ENCODE results near the gene SNHG17.
"Not testable (repeated sequence)": the region's sequence is repeated elsewhere in the genome, so short reads cannot be mapped to it uniquely, and the experiment has no call there.

Gene SNHG17

DNA sequence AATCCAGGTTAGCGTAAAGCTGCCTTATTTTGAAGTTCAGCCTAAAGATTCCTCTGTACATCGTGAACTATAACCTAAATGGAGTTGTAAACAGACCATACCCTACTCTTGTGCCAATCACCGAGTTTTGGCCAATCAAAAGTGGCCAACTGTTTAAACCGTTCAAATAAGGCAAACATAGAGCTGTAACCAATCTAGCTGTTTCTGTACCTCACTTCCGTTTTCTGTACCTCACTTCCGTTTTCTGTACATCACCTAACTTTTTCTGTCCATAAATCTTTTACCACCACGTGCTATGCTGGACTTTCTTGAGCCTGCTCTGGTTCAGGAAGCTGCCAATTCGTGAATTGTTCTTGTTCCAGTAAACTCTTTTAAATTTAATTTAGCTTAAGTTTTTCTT, 49.1 kb downstream of the SNHG17 start:
- no peak overlapping the region for H3K27ac ChIP-seq
- TF ChIP-seq ZFX (IDR thresholded peaks at IDR 0.05) = no peak

DNA sequence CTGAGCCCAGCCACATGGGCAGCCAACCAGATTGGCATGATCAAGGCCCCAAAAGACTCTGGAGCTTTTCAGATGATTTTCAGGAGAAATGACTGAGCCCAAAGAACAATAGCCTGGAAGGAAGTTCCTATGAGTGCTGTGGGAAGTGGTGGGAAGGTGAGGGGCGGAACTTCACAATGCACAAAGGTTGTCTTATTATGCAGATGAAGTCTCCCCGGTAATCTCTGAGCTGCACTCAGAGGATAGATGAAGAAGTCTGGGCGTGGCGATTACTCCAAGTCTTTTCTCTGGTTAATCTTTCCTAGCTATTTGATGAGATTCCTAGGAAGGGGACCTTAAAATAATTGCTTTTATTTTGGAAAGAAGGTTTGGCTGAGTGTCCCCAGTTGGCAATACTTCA, 52.0 kb downstream of the SNHG17 start:
- no peak overlapping the region for H3K27ac ChIP-seq
- TF ChIP-seq, protein P1, sequence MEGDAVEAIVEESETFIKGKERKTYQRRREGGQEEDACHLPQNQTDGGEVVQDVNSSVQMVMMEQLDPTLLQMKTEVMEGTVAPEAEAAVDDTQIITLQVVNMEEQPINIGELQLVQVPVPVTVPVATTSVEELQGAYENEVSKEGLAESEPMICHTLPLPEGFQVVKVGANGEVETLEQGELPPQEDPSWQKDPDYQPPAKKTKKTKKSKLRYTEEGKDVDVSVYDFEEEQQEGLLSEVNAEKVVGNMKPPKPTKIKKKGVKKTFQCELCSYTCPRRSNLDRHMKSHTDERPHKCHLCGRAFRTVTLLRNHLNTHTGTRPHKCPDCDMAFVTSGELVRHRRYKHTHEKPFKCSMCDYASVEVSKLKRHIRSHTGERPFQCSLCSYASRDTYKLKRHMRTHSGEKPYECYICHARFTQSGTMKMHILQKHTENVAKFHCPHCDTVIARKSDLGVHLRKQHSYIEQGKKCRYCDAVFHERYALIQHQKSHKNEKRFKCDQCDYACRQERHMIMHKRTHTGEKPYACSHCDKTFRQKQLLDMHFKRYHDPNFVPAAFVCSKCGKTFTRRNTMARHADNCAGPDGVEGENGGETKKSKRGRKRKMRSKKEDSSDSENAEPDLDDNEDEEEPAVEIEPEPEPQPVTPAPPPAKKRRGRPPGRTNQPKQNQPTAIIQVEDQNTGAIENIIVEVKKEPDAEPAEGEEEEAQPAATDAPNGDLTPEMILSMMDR (conservative IDR thresholded peaks at IDR 0.05) = no peak
- no peak for TF ChIP-seq ZFX (IDR thresholded peaks at IDR 0.05)

DNA sequence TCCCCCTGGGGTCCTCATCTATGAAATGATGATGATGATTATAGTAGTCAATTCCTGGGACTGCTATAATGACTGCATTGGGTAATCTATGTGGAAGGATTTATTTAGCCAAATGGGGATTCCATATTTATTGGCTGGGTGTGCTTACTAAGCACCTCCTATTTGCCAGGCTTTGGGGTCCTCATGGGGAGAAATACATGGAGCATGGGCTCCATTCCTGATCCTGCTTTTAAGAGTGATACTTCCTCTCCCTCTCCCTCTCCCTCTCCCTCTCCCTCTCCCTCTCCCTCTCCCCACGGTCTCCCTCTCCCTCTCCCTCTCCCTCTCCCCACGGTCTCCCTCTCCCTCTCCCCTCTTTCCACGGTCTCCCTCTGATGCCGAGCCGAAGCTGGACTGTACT, 57.3 kb downstream of the SNHG17 start:
- not testable (repeated sequence) for H3K27ac ChIP-seq

DNA sequence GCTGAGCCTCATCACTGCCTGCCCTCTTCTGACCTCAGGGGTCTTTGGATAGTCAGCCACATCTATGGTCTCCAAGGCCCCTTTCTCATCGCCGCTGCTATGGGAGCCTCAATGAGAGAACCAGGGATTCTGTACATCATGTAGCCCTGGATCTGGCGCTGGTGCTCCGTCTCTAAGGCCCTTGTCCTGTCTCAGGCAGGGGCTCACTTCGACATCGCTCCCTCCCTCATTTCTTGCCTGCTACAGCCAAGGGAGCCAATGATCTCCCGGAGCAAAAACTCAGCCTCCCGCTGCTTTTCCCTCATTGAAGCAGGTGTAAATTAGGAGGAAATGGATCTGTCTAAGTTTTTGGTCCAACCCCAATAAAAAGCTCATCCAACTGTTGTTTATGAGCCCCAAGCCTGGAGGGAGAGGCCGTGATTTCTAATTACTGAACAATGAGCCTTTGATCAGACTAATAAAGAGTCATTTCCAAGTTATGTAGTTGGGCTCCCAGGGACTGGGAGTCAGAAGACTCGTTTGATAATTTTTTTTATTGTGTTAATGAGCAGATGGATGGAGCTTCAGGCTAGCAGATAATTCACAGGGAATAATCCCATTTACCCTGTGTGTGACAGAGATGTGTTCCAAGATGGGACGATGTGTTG, 58.0 kb downstream of the SNHG17 start:
- no peak for TF ChIP-seq ZFX (IDR thresholded peaks at IDR 0.05)
- TF ChIP-seq, protein P1 (conservative IDR thresholded peaks at IDR 0.05) = no peak
- H3K27ac ChIP-seq = no peak overlapping the region

DNA sequence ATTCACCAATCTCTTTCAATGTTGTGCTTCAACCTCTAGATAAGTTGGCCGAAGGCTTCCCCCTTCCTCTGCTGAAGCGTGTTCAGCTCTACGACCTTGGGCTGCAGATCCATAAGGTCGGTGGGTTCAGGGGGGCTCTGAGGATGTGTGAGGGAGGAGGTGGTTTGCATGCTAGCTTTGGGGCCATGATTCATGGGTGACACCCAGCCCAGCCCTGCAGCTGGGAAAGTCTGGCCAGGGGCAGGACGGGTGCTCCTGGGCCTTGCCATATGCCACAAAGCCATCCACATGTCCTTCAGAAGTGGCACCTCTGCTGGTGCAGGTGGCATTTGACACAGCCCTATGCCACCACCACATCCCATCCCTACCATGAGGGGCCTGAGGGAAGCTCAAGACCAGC, 61.2 kb downstream of the SNHG17 start:
- no peak overlapping the region for H3K27ac ChIP-seq
- TF ChIP-seq, protein P1 (conservative IDR thresholded peaks at IDR 0.05) = no peak
- TF ChIP-seq ZFX (IDR thresholded peaks at IDR 0.05) = no peak

DNA sequence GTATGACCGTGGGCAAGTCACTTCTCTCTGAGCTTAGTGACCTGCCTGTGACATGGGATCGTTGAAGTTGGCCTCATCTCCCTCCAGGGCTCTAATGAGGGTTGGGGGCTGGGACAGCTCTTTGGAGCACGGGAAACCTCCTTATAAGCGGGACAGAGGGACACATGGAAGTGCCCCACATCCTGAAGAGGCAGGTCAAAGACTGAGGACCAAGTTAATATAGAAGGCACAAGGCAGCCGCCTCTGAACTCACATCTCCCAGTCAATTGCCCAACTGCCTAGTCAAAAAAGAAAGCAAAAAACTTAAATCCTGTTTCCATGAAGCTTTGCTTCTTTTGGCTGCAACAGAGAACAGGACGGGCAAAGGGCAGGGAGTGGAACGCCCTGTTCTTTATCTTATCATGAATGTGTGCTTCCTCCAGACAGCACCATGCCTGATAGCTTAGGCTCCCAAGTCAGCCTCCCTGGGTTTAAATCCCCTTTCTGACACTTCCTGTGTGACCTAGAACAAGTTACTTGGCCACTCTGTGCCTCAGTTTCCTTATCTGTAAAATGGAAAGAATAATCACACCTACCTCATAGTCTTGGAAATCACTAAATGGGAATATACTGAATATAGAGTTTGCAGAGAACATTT, 61.8 kb downstream of the SNHG17 start:
- no peak for TF ChIP-seq ZFX (IDR thresholded peaks at IDR 0.05)
- TF ChIP-seq, protein P1 (conservative IDR thresholded peaks at IDR 0.05) = no peak
- H3K27ac ChIP-seq = no peak overlapping the region

DNA sequence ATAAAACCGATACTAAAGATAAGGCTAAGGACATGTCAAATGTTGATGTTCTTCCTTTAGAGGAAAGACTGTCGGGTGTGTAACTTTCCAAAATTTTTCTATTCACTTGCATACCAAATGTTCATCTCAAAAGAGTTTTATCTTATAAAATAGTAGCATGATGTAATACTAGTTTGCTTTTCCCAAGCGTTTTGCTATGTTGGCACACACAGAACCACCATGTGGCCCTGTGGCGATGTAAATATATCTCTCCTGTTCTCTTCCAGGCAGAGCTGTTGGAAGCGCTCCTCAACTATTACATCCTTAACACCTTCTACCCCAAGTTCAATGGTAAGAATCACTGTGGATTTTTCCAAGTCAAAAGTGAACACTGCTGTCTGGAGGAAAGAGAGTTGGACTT, 62.3 kb downstream of the SNHG17 start:
- H3K27ac ChIP-seq = no peak overlapping the region
- no peak for TF ChIP-seq ZFX (IDR thresholded peaks at IDR 0.05)
- TF ChIP-seq, protein P1 (conservative IDR thresholded peaks at IDR 0.05) = no peak
